HG02571 (cell line): ENCODE data around the gene TBX6.

ENCODE experiments used
- ATAC-seq: cut with Tn5 transposase; IDR thresholded peaks from one replicate; pipeline ENCODE4 v1.9.1; 2021; ENCODE audit warnings: mild to moderate bottlenecking, moderate library complexity; ENCODE audit not compliant: unreplicated experiment

Gene TBX6

DNA sequence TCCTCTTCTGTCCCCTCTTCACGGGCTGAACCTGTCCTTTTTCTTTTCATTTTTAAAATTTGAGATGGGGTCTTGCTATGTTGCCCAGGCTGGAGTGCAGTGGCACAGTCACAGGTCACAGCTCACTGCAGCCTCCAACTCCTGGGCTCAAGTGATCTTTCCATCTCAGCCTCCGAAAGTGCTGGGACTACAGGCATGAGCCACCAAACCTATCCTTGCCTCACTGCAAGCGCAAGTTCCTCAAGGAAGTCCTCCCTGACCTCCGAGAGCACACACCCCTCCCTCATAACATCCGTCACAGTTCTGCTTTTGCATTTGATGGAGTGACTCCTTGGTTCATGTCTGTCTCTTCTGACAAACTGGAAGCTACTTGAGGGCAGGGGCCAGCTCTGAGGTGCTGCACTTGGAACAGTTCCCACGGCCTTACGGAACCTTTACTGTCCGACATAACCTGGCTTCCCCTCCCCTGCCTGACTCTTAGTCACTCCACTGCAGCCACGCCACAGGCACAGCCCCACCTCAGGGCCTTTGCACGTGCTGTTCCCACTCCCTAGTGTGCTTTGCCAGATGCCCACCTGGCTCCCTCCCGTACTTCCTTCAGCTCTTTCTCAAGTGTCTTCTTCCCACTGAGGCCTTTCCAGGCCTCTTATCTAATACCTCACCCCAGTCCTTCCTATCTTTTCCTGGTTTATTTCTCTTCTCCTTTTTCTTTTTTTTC, 4.4 kb downstream of the TBX6 start:
- no peak for ATAC-seq

DNA sequence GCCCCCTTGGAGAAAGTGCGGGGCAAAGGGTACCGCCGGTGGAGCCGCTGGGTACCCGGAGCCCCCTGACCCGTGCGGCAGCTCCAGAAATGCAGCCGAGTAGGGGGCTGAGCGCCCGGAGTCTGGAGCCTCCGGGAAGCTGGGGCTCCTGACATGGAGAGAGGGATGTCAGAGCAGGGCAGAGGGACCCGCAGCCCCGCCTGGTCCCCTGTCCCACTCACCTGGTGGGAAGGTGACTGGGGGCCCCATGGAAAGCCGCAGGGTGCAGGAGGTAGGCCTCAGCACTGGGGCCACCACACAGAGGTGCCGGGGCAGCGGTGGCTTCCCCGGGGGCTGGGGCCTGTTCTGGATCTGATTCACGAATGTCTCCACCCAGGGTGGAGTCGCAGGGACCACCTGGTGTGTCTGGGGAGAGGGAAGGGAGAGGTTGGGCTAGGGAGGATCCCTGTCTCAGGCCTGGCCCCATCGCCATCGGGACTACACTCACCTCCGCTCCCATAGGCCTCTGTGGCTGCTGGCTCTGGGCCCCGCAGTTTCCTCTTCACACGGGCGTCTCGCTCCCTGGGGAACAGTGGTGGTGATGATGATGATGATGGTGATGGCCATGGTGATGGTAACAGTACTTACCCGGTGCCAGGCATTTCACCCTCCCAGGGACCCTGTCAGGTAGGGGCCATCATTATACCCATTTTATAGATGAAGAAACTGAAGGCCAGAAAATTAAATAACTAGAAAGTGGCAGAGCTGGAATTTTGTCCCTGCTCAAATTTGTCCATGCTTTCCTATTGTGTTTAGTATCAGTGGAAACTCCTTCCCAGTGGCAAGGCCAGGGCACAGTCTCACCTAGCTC, 5.2 kb downstream of the TBX6 start:
- no peak for ATAC-seq

DNA sequence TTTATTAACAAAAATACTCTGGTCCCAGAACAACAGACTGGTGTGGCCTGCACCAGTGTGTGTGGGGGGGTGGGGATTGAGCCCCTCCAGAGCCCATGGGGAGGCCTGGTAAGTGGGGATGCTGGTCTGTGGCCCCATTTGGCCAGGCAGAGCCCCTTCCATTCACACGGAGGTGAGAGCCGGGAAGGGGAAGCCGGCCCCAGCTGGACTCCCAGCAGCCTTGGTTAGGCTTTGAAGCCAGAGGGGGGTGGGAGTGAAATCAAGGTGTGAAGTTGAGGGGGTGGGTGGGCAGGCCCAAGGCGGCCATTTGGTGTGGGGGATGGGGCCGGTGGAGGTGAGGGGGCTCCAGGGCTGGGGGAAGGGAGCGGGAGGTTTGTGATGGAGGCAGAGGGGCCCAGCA, 5.9 kb downstream of the TBX6 start:
- no peak for ATAC-seq

DNA sequence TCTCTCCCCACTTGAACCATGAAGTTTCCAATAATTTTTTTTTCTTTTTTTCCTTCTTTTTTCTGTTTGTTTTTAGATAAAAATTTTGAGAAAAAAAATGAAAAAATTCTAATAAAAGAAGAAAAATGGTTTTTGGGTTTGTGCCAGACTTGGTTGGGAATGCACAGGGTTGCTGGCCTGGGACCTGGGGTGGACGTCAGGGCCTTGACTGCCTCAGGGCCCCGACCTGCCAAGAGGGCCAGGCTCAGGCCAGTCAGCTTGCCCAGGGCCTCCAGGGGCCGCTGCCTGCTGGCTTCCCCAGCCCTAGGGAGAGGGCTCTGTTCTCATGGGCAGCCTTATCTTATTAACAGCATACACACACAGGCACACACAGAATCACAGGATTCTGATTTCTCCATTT, 6.5 kb downstream of the TBX6 start:
- ATAC-seq, result no peak

DNA sequence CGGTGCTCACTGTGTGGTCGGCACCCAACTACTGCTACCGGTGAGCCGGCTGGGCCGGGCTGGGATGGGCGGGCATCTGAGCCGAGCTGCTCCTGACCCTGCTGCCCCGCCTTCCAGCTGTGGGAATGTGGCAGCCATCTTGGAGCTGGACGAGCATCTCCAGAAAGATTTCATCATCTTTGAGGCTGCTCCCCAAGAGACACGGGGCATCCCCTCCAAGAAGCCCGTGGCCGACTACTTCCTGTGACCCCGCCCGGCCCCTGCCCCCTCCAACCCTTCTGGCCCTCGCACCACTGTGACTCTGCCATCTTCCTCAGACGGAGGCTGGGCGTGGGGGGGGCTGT, 6.9 kb downstream of the TBX6 start:
- ATAC-seq, result no peak

DNA sequence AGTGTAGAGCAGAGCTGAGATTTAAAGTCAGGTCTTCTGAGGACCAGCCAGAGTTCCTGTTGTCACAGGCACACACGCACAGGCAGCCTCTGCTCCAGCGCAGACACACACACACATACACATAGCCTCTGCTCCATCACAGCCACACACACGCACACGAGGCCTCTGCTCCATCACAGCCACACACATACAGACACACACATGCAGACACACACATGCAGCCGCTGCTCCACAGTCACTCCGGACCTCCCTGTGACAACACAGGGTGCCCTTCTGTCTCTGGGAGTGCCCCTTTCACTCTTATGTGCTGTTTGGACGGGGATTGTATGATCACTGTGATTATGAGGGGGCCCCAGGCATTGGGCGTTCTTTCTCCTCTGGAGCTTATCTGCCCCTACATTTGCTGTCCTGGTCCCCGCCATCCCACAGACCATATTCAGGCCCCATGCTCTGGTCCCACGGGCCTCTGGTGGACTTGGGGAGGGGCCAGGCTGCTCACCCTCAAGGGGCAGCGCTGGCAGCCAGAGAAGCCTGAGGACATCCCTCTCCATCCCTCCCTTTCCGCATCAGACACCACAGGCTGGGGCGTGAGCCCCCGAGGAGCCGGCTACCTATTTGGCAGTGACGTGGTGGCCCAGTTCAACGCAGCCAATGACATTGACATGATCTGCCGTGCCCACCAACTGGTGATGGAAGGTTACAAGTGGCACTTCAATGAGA, 7.5 kb downstream of the TBX6 start:
- no peak for ATAC-seq

DNA sequence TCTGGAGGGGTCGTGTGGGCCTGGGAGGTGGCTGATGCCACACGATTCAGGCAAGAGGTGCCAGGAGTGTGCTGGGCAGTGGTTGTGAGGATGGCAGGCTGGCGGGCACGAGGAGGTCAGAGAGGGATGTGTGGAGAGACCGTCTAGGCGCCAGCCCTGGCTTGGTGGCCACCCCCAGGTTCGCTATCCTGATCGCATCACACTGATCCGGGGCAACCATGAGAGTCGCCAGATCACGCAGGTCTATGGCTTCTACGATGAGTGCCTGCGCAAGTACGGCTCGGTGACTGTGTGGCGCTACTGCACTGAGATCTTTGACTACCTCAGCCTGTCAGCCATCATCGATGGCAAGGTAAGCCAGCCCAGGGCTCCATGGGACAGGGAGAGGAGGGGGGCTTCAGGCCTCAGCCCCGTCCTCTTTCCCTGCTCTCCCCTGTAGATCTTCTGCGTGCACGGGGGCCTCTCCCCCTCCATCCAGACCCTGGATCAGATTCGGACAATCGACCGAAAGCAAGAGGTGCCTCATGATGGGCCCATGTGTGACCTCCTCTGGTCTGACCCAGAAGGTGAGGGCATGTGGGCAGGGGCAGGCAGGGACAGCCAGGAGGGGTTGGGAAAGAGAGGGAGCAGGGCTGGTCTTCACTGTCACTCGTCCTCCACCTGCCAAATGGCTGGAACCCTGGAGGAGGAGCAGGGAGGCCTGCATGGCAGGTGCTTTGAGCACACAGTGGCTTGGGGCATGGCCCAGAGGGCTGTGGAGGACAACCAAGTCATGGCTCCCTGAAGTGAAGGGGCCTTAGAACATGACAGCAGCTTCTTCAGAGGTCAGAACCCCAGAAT, 8.3 kb downstream of the TBX6 start:
- ATAC-seq, result no peak

DNA sequence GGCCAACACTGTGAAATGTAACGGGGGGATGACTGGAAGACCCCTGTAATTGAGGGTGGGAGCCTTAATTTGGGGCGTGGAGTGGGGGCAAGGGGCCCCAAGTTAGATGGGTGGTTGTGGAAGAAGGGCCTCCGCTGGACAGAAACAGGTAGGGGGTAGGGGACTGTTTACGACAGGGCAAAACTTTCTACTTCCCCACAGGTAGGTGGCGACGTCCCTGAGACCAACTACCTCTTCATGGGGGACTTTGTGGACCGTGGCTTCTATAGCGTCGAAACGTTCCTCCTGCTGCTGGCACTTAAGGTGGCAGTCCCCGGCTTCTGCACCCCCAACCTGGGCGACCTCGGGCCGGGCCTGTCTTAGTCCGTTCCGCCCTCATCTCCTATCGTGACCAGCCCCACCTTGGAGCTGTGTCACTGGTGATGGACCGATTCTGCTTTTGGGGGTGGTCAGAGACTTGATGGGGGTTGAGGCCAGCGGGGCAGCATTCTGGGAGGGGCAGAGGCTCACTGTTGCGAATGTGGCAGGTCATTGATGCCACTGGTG, 9.1 kb downstream of the TBX6 start:
- ATAC-seq, result no peak

DNA sequence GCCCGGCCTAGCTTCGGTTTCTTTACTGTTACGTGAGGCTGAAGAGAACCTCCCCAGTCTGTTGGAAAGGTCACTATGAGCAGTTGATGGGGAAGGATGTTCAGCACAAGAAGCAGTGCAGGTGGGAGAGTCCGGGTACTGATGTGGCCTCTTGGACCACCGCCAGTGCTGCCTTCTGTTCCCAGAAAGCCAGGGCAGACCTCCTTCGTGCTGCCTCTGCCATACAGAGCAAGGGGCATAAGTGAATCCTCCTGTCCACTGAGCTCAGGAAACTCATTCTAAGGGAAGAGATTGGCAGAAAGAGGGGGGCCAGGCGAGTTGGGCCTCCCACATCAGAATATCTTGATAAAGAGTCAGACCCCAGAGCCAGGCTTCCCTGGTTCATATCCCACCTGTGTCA, 12.2 kb downstream of the TBX6 start:
- no peak for ATAC-seq

DNA sequence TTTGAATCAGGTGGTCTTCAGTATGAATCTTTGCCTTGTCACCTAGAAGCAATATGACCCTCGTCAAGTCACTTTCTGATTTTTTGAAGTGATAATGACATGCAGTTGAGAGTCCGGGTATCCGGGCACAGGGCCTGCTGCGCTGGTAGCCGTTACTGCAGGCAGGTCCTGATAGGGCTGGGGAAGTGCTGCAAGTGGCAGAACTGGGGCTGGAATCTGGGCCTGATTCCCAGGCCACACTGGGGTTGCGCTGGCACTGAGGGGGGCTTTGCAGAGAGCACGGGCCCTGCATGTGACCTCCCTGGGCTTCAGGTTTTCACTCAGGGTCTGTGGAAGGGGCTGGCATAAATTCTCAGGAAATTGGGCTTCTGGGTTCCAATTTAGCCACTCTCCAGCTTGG, 13.0 kb downstream of the TBX6 start:
- no peak for ATAC-seq

DNA sequence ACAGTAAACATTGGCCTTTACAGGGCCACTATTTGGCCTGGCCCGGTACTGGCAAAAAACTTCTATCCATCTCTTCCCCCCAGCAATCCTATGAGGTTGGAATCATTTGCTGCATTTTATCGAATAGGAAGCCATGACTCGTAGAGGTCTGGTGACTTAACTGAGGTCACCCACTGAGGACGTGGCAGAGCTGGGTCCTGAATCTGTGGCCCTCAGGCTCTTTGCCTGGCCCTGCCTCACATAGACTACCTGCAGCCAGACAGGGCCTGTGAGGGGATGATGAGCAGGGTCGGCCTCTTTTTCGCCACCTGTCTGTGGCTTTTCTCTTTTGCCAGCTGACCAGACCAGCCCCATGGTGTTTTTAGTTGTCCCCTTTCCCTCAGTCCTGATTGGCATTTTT, 14.1 kb downstream of the TBX6 start:
- no peak for ATAC-seq

DNA sequence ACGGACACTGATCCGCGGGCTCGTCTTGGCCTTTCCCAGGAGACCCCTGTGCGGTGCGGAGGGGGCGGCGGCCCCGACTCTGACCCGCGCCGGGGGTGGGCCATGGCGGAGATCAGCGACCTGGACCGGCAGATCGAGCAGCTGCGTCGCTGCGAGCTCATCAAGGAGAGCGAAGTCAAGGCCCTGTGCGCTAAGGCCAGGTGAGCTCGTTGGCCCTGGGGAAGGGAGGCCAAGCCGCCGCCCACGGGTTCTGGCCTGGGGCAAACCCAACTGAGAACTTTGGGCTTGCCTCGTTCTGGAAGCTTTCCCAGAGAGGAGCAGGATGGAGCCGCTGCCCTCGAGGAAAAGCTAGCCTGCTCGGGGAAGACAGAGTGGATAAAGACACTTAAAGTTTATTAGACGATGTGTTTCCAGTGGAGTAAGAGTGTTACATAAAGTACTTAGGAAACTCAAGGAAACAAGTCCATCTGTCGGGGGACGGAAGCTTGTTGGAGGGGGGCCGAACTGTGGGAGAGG, 15.4 kb downstream of the TBX6 start:
- ATAC-seq, result peak; percentile 11

DNA sequence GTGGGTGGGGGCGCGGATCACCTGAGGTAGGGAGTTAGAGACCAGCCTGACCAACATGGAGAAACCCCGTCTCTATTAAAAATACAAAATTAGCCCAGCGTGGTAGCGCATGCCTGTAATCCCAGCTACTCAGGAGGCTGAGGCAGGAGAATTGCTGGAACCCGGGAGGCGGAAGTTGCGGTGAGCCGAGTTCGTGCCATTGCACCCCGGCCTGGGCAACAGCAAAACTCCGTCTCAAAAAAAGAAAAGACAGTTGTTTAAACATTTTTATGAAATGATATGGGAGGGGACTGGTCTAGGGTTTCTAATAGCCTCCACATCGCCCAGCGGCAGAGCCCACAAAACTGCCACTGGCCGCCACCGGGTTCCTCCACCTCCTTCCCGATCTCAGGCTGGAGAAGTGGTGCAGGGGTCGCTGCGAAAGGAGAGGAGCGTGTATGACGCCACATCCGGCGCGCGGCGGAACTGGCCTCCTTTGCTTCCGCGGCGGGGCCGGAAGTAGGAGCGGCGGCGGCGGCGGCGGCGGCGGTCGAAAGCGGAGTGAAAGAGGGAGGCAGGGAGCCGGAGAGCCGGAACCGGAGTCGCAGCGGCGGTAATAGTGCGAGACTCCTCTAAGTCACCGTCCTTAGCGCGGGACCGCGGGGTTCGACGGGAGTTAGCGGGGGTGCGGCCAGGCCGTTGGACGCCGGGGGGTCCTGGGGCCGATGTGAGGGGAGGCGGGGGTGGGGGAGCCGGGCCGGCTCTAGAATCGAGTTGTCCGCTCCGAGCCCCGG, 16.0 kb downstream of the TBX6 start, which contains the start of gene PPP4C:
TSS of gene PPP4C (plus strand) at position 492 of the 773 bp plus-strand sequence. CDS start 384 bp downstream, outside the sequence.
- peak; percentile 65 for ATAC-seq

DNA sequence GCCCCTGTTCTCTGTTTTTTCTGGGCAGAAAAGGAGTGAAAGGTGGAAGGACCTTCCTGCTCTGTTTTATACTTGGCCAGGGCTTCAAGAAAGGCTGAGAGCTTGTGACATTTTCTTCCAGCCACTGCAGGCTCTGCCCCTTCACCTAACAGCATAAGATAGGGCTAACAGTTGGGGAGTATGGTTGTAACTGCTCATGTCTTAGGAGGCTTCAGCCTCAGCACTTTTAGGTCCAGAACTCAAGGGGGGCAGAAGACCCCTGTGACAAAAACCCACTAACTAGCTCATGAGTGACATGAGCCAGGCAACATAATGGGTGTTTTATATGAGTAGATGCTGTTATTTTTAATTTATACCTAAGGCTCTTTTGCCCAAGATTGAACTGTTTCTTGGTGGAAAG, 21.2 kb downstream of the TBX6 start:
- no peak for ATAC-seq

DNA sequence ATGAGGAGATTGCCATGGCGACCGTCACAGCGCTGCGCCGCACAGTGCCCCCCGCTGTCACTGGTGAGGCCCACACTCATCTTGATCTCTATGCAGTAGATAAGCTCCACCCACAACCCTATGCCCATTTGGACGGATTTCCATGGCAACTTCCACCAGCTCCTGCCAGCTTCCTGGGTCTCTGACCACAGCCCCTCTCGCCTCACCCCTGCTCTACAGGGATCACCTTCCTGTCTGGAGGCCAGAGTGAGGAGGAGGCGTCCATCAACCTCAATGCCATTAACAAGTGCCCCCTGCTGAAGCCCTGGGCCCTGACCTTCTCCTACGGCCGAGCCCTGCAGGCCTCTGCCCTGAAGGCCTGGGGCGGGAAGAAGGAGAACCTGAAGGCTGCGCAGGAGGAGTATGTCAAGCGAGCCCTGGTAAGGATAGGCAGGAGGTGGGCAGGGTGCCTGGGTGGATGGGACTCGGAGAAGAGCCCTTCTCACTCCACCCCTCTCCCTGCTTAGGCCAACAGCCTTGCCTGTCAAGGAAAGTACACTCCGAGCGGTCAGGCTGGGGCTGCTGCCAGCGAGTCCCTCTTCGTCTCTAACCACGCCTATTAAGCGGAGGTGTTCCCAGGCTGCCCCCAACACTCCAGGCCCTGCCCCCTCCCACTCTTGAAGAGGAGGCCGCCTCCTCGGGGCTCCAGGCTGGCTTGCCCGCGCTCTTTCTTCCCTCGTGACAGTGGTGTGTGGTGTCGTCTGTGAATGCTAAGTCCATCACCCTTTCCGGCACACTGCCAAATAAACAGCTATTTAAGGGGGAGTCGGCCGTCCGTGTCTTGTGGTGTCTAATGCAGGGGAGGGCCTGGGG, 21.9 kb downstream of the TBX6 start:
- ATAC-seq, result no peak

DNA sequence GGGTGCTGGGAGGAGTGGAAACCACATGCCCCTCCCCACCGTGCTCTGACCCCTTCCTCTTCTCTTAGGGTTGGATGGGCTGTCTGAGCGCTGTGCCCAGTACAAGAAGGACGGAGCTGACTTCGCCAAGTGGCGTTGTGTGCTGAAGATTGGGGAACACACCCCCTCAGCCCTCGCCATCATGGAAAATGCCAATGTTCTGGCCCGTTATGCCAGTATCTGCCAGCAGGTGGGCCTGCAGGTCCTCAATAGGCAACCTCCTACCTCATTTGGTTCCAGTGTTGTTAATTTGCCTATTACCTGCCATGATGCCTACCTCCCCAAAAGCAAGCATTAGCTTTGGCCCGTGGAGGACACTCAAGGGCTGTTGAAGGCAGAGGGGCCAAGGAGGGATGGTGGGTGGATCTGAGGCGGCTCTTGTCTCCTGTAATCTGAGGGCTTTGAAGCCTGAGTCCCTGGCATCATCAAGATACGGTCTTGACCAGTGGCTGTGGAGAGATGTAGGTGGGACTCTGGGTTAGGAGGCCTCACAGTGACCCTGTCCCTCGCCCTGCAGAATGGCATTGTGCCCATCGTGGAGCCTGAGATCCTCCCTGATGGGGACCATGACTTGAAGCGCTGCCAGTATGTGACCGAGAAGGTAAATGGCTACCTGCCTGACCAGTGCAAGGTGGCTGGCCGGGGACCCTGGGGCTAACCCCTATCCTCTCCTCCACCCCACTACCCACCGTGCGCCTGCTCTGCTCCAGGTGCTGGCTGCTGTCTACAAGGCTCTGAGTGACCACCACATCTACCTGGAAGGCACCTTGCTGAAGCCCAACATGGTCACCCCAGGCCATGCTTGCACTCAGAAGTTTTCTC, 22.7 kb downstream of the TBX6 start:
- no peak for ATAC-seq

DNA sequence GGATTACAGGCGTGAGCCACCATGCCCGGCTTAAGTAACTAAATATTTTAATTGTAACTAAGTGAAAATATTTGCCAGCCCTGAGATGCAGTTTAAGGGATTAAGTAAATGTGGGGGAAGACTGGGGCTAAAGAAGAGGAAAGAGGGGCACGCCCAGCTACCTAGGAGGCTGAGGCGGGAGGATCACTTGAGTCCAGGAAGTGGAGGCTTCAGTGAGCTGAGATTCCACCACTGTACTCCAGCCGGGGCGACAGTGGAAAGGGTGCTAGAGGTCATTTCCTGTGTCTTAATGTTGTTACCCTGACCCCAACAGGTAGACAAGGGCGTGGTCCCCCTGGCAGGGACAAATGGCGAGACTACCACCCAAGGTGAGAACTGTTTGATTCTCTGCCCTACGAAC, 23.4 kb downstream of the TBX6 start:
- no peak for ATAC-seq

DNA sequence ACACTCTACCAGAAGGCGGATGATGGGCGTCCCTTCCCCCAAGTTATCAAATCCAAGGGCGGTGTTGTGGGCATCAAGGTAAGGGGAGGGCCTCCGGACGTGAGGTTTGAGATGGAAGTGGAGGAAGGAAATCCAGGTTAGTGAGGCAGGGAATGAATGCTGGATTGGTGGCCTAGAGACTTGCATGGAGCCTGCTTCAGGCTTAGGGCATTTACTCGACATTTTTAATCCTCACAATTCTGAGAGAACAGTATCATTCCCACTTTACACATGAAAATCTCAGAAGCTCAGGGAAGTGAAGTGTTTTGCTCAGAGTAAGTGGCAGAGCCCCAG, 24.2 kb downstream of the TBX6 start:
- no peak for ATAC-seq
